Raji (cell line): ENCODE data around the gene FOXO6.

Source experiments
- POLR2A ChIP-seq: IDR thresholded peaks from 2 replicates; pipeline ENCODE4 v1.6.1; 2011; ENCODE audit warnings: low read depth, low read length, control low read depth; ENCODE audit not compliant: insufficient read depth

The FOXO6 gene

GRCh38 chr1:41323243-41323642 lies 38.0 kb upstream of the FOXO6 start:
- TF ChIP-seq POLR2A, result no peak

GRCh38 chr1:41325801-41326200 lies 35.4 kb upstream of the FOXO6 start:
- TF ChIP-seq POLR2A, result no peak

GRCh38 chr1:41327383-41327999 lies 33.7 kb upstream of the FOXO6 start:
- no peak for TF ChIP-seq POLR2A

- TF ChIP-seq POLR2A, result no peak
These were observed 33.1 kb upstream of the FOXO6 start for GRCh38 chr1:41328001-41328615.

GRCh38 chr1:41328780-41329640 lies 32.2 kb upstream of the FOXO6 start:
- no peak for TF ChIP-seq POLR2A

- TF ChIP-seq POLR2A, result no peak
These were observed 31.3 kb upstream of the FOXO6 start for GRCh38 chr1:41329662-41330587.

- no peak for TF ChIP-seq POLR2A
These were observed 30.4 kb upstream of the FOXO6 start for GRCh38 chr1:41330588-41331545.

GRCh38 chr1:41331546-41331917 lies 29.7 kb upstream of the FOXO6 start:
- no peak for TF ChIP-seq POLR2A

- TF ChIP-seq POLR2A, result no peak
These were observed 28.0 kb upstream of the FOXO6 start for GRCh38 chr1:41333146-41333784.

GRCh38 chr1:41338820-41339219 lies 22.4 kb upstream of the FOXO6 start:
- TF ChIP-seq POLR2A, result no peak

- no peak for TF ChIP-seq POLR2A
These were observed 20.4 kb upstream of the FOXO6 start for GRCh38 chr1:41340655-41341364.

GRCh38 chr1:41341365-41341683 lies 19.9 kb upstream of the FOXO6 start:
- TF ChIP-seq POLR2A, result no peak
